Measurements from ENCODE around the gene ZNF574. TPM values are rescaled to one million over a fixed set of nuclear protein-coding genes. Genes with fewer than 3 reads are reported as not detected.

Gene ZNF574
- total RNA-seq, 1 donor from 2014 or later, result 26.5 TPM

- Histone ChIP-seq H3K4me3 (no peak overlapping the region), H3K9me3 (no peaks in the 10 kb centered on the region), H3K4me1 (no peaks in the 10 kb centered on the region), H3K36me3 (no peaks in the 10 kb centered on the region), H3K27ac (no peak overlapping the region), H3K27me3 (no peaks in the 10 kb centered on the region)
- intact Hi-C loops (cut with DNase I), result no loop called here
- no peak for DNase-seq (ENCODE audit: extremely low spot score in 2 of 2)
- TF ChIP-seq, protein P1, sequence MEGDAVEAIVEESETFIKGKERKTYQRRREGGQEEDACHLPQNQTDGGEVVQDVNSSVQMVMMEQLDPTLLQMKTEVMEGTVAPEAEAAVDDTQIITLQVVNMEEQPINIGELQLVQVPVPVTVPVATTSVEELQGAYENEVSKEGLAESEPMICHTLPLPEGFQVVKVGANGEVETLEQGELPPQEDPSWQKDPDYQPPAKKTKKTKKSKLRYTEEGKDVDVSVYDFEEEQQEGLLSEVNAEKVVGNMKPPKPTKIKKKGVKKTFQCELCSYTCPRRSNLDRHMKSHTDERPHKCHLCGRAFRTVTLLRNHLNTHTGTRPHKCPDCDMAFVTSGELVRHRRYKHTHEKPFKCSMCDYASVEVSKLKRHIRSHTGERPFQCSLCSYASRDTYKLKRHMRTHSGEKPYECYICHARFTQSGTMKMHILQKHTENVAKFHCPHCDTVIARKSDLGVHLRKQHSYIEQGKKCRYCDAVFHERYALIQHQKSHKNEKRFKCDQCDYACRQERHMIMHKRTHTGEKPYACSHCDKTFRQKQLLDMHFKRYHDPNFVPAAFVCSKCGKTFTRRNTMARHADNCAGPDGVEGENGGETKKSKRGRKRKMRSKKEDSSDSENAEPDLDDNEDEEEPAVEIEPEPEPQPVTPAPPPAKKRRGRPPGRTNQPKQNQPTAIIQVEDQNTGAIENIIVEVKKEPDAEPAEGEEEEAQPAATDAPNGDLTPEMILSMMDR (IDR thresholded peaks at IDR 0.05), result no peak
- no peak for TF ChIP-seq POLR2A (IDR thresholded peaks at IDR 0.05)
- no peak for TF ChIP-seq POLR2AphosphoS5 (IDR thresholded peaks at IDR 0.05; ENCODE audit: insufficient read depth in 1 of 2, low read depth in 1 of 2)
These were observed 15.8 kb upstream of the ZNF574 start for GRCh38 chr19:42060117-42060516.

GRCh38 chr19:42062381-42062780 lies 13.6 kb upstream of the ZNF574 start:
- no peak for DNase-seq (ENCODE audit: extremely low spot score in 2 of 2)
- no peaks in the 10 kb centered on the region for H3K4me1 ChIP-seq
- intact Hi-C loops (cut with DNase I), result no loop called here
- H3K4me3 ChIP-seq, result no peak overlapping the region
- H3K27ac ChIP-seq, result no peak overlapping the region
- H3K9me3 ChIP-seq, result no peaks in the 10 kb centered on the region
- TF ChIP-seq POLR2AphosphoS5 (IDR thresholded peaks at IDR 0.05; ENCODE audit: insufficient read depth in 1 of 2, low read depth in 1 of 2) (no peak), POLR2A (IDR thresholded peaks at IDR 0.05) (no peak)
- TF ChIP-seq, protein P1 (IDR thresholded peaks at IDR 0.05), result no peak
- no peaks in the 10 kb centered on the region for H3K27me3 ChIP-seq
- H3K36me3 ChIP-seq, result no peaks in the 10 kb centered on the region

- H3K27me3 ChIP-seq, result no peaks in the 10 kb centered on the region
- no peak for TF ChIP-seq POLR2AphosphoS5 (IDR thresholded peaks at IDR 0.05; ENCODE audit: insufficient read depth in 1 of 2, low read depth in 1 of 2)
- TF ChIP-seq, protein P1 (IDR thresholded peaks at IDR 0.05), result no peak
- TF ChIP-seq POLR2A (IDR thresholded peaks at IDR 0.05), result no peak
- H3K27ac ChIP-seq, result no peak overlapping the region
- no peak for DNase-seq (ENCODE audit: extremely low spot score in 2 of 2)
- H3K4me3 ChIP-seq, result no peak overlapping the region
- intact Hi-C loops (cut with DNase I), result no loop called here
- peaks cover under 1% of the 10 kb centered on the region for H3K4me1 ChIP-seq
- no peaks in the 10 kb centered on the region for H3K9me3 ChIP-seq
- H3K36me3 ChIP-seq, result no peaks in the 10 kb centered on the region
These were observed 11.5 kb upstream of the ZNF574 start for GRCh38 chr19:42064432-42064831.

DNA sequence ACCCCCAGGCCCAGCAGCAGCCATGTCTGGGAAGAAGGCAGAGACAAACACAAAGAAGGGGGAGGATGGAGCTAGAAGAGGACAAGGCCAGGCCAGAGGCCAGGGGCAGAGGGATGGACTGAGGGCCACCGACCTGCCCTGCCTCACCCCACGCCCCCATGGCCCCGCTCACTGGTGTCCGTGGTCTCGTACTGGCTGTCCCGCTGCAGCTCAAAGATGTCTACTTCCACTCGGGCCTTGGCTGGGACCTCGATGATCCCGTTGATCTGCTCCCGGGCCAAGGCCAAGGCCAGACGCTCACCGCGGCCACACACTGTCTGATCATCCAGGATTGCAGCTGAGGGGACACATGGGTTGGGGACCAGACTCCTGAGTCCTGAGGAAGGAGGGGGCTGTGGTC lies 10.9 kb upstream of the ZNF574 start:
- Histone ChIP-seq H3K4me1 (peaks cover 6% of the 10 kb centered on the region), H3K27me3 (no peaks in the 10 kb centered on the region), H3K4me3 (no peak overlapping the region), H3K27ac (no peak overlapping the region), H3K9me3 (no peaks in the 10 kb centered on the region), H3K36me3 (no peaks in the 10 kb centered on the region)
- intact Hi-C loops (cut with DNase I), result no loop called here
- no peak for TF ChIP-seq POLR2A (IDR thresholded peaks at IDR 0.05)
- TF ChIP-seq, protein P1 (IDR thresholded peaks at IDR 0.05), result no peak
- TF ChIP-seq POLR2AphosphoS5 (IDR thresholded peaks at IDR 0.05; ENCODE audit: insufficient read depth in 1 of 2, low read depth in 1 of 2), result no peak
- no peak for DNase-seq (ENCODE audit: extremely low spot score in 2 of 2)

- Histone ChIP-seq H3K27me3 (no peaks in the 10 kb centered on the region), H3K4me1 (peaks cover 6% of the 10 kb centered on the region), H3K4me3 (no peak overlapping the region), H3K27ac (no peak overlapping the region), H3K9me3 (no peaks in the 10 kb centered on the region), H3K36me3 (no peaks in the 10 kb centered on the region)
- DNase-seq (ENCODE audit: extremely low spot score in 2 of 2), result no peak
- intact Hi-C loops (cut with DNase I), result no loop called here
- TF ChIP-seq POLR2AphosphoS5 (IDR thresholded peaks at IDR 0.05; ENCODE audit: insufficient read depth in 1 of 2, low read depth in 1 of 2), result no peak
- TF ChIP-seq POLR2A (IDR thresholded peaks at IDR 0.05), result no peak
- TF ChIP-seq, protein P1 (IDR thresholded peaks at IDR 0.05), result no peak
These were observed 10.5 kb upstream of the ZNF574 start for GRCh38 chr19:42065511-42065910.
